NCI-H187 treated with DMSO at 0.1 percent for 48 hours (cell line): ENCODE results near the gene IQCE.

Experiments used
- DNase-seq: peaks from one replicate; lab custom pipeline; 2025; lab: John Stamatoyannopoulos, UW

The IQCE gene, protein sequence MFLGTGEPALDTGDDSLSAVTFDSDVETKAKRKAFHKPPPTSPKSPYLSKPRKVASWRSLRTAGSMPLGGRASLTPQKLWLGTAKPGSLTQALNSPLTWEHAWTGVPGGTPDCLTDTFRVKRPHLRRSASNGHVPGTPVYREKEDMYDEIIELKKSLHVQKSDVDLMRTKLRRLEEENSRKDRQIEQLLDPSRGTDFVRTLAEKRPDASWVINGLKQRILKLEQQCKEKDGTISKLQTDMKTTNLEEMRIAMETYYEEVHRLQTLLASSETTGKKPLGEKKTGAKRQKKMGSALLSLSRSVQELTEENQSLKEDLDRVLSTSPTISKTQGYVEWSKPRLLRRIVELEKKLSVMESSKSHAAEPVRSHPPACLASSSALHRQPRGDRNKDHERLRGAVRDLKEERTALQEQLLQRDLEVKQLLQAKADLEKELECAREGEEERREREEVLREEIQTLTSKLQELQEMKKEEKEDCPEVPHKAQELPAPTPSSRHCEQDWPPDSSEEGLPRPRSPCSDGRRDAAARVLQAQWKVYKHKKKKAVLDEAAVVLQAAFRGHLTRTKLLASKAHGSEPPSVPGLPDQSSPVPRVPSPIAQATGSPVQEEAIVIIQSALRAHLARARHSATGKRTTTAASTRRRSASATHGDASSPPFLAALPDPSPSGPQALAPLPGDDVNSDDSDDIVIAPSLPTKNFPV

DNA sequence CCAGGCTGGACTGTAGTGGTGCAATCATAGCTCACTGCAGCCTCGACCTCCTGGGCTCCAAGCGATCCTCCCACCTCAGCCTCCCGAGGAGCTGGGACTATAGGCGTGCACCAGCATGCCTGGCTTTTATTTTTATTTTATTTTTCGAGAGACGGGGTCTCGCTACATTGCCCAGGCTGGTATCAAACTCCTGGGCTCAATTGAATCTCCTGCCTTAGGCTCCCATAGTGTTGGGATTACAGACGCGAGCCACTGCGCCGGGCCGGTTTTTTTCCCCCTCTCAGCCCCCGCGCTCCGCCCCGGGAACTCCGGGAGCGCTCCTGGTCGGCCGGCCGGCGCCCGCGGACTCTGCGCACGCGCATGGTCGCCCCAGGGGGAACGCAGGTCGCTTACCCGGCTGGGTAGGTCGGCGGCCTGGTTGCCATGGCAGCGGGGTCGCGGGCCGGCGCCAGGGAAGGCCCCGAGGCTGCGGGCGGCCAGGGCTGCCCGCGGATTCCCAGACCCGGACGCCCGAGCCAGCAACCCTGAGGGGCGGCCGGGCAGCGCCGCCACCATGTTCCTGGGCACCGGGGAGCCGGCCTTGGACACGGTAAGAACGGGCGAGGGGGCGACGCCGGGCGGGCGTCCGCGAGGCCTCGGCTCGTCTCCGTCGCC lies at the start of gene IQCE:
TSS of gene IQCE (plus strand) at position 351 of the 654 bp plus-strand sequence. CDS start at position 554, 203 bp downstream.
- no peak for DNase-seq

DNA sequence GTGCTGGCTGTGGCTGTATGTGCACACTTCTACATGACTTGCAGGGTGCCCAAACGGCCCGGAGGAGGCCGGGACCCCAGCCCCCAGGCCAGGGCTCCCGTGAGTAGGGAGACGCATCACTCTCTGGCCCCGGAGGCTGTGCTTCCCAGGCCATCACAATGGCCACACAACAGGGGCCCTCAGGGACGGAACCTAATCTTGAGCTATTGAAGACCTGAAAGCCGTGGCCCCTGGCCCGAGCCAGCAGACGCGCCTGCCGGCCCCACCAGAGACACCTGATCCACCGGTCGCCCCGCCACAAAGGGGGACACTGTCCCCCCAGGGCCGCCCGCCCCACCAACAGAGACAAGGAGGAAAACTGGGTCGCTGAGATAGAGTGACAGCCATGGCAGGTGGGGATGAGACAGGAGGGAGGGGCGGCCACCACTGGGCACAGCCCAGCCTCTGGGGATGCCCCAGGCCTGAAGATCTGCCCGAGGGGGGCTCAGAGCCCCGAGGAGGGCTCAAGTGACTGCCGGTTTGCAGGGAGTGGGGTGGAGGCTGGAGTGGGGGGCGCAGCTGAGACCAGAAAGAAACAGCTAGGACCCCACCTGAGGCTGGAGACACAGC lies 49.4 kb upstream of the IQCE start:
- no peak for DNase-seq

DNA sequence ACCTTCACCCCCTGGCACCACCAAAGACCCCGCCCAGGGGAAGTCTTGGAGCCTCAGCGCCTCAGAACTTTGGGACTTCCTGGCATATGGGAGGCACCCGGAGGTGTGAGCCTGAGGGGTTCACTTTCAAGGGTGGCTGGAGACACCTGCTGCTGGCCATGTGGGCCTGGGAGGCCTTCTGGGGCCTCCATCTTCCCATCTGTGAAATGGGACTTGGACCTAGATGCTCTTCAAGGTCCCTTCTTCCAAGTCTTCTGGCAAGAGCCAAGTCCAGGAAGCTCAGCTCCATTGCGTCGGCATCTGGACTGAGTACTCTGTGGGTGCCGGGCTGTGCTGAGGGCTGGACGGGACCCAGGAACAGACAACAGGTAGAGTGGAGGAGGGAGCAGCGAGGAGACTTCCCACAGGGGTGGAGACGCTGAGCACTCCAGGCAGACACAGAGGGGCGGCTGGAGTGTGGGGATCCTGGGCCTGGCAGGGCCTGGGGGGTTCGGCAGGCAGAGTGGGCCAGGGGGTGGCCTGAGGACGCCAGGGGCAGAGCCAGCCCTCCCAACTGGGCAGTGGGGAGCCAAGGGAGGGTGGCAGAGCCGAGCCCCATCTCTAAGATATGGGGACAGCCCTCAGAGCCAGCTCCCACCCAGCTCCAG lies 48.5 kb upstream of the IQCE start:
- no peak for DNase-seq

DNA sequence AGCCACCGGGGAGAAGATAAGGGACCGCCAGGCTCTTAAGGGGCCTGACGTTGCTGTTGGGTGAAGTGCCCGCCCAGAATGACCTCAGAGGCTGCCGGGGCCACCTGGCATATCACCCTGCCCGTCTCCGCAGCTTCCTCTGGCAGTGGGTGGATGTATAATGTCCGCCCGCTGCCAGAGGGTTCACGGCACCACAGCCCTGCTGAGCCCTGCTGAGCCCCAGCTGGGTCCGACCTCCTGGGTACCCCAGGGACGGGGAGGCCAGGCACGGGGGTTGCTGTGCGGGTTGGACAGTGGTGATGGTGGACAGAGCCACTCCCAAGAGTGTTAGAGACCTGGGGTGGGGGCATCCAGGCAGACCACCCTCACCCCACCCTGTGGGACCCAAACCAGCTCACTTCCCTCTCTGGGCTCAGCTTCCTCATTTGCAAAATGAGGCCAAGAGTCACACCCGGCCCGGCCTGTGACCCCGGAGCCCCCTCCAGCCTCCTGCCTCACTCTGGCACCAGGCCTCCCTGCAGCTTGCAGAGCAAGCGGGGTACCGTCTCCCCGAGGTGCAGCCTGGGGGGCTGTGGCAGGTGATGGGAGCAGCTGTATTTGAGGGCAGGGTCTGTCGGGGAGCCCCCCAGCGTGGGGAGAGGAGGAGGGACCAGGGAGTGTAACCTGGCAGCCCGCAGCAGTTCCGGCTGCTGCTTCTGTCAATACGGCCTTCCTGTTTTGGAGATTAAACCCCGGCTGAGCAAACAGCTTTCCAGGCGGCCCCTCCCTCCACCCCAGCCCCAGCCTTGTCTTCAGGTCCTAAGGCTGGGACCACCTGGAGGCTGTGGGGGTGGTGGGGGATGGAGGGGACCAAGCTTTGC lies 47.6 kb upstream of the IQCE start:
- DNase-seq, result no peak

DNA sequence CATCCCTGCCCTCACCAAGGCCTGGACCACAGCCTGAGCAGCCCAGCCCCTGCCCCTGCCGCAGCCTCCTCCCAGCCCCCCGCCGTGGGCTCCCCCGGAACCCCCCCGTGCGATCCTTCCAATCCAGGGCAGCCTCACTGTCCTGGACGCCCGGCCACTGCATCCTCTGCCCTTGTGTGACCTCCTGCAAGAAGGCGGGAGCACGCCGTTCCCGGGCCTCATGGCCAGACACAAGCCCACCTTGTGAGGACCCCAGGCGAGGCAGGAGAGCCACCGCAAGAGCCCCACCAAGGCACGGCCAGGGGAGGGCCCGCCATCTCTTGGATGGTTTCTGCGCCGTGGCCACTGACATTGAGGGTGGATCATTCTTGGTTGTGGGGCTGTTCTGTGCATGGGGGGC lies 47.0 kb upstream of the IQCE start:
- no peak for DNase-seq

DNA sequence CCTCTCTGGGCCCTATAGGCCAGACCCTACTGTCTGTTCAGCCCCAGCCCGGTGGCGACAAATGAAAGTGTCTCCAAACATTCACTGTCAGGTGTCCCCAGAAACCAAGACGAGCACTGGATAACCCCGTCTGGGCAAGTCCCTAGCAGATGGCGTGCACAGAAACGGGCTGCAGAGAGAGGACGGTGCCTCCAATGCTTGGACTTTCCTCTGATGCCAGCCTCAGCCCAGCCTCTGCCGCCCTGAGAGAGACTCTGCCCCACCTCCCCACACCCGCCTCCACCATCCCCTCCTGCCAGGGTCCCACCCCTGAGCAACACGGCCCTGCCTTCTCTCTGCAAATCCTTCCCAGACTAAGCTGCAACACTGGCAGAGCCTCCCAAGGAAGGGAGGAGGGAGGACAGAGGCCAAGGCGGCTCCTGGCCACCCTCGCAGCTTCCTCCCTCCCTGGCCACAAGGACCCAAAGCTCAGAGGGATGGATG lies 46.6 kb upstream of the IQCE start:
- DNase-seq, result no peak

DNA sequence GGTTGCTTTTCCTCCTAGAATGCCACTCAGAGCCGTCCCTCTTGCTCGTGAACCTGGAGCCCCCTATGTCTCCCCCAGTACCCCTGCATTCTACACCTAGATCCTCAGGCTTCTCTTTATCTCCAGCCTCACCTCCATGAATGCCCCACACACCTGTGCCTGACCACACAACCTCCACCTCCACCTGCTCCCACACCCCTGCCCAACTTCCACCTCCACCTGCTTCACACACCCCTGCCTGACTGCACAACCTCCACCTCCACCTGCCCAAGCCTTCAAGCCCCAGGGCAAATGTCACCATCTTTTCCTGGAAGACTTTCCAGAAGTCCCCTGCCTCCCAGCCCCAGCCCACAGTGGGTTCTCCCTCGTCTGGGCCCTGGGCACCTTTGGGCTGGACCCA lies 46.1 kb upstream of the IQCE start:
- no peak for DNase-seq

DNA sequence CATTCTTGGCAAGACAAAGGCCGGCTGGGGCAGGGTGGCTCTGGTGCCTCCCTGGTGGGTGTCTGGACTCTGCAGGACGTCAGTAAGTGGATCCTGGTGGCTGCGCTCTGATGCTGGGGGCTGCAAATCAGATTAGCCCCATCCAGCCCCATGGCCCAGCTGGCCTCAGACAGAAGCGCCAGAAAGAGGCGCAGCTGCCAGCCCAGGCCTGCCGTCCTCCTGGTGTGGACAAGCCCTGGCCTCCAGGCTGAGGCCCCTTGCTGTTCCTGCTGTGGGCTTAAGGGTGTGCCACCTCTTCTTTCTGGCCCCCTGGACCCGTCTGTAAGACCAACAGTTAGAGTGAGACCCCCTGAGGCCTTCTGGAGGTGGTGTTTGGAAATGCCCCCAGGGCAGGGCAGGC lies 45.1 kb upstream of the IQCE start:
- DNase-seq, result no peak

DNA sequence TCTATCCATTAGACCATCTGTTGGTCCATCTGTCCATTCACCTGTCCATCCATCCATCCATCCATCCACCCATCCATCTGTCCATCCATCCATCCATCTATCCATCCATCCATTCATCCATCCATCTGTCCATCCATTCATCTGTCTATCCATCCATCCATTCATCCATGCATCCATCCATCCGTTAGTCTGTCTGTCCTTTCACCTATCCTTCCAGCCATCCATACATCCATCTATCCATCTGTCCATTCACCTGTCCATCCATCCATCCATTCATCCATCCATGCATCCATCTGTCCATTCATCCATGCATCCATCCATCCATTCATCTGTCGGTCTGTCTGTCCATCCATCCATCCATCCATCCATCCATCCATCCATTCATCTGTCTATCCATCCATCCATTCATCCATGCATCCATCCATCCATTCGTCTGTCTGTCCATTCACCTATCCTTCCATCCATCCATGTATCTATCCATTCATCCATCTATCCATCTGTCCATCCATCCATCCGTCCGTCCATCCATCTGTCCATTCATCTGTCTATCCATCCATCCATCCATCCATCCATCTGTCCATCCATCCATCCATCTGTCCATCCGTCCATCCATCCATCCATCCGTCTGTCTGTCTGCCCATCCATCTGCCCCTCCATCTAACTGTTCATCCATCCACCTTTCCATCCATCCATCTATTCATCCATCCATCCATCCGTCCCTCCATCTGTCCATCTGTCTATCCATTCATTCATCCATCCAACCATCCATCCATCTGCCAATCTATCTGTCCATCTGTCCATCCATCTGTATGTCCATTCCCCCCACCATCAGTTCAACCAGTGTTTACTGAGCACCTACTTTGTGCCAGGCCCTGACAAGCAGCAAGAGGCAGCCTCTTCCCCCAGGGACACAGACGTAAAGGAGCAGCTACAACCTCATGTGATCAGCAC lies 44.0 kb upstream of the IQCE start:
- DNase-seq, result no peak

DNA sequence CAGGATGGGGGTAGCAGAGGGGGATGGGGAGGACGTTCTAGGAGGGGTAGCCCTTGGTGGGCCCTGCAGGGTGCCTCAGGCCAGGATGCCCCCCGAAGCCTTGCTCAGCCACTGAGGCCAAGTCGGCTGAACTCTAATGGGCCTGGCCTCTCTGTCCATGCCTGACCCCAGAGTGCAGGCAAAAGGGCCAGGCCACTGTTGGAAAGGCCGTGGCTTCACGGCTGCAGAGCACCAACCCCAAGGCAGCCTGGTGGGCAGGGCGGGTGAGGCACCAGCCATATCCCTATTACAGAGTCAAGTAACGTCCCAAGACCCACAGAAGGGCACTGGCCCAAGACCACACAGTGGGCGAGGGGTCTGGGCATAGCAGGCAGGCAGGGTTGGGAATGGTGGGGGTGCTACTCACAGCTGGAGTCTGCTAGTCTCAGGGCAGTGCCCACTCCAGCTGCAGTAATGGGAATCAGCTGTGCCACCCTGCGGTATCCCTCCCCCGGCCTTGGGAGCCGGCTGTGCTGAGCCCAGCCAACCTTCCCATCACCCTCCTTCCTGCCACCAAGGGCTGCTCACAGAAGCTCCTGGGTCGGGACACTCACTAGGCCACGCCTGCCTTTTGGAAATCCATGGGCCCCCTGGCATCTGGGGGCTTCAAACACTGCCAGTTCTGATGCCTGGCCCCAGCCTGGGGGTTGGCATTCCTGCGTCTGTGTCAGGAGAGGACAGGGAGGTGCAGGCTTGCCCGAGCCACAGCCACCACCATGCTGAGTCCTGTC lies 43.2 kb upstream of the IQCE start:
- no peak for DNase-seq

DNA sequence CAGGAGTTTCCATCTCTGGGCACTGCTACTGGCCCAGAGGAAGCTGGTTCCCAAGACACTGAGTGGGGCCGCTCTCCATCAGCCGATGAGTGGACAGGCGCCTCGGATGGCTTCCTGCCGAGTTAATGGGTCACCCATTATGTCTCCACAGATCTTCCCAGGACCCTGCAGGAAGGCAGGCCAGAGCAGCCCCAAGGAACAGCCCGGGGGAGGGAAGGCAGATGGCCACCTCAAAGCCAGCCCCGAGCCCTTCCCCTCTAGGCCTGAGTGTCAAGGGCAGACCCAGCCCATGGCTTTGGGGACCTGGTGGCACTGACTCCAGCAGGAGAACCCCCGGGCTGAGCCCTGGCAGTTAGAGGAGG lies 42.6 kb upstream of the IQCE start:
- no peak for DNase-seq

DNA sequence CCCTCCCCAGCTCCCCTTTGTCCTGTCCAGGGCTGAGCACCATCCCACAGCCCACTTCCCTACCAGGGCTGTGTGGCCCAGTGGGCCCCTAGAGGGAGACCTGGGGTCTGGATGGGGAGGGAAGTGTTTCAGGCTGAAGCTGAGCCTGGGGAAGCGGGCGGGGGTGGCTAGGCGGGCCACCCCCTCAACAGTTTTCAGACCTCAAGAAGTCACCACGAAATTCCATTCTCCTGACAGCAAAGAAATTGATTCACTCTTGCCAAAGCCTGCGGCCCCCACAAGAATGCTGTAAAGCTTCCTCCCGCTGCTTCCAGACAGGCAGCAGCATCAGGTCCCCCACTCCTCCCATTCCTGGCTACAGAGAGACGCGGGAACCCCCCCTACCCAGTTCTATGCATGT lies 41.8 kb upstream of the IQCE start:
- no peak for DNase-seq

DNA sequence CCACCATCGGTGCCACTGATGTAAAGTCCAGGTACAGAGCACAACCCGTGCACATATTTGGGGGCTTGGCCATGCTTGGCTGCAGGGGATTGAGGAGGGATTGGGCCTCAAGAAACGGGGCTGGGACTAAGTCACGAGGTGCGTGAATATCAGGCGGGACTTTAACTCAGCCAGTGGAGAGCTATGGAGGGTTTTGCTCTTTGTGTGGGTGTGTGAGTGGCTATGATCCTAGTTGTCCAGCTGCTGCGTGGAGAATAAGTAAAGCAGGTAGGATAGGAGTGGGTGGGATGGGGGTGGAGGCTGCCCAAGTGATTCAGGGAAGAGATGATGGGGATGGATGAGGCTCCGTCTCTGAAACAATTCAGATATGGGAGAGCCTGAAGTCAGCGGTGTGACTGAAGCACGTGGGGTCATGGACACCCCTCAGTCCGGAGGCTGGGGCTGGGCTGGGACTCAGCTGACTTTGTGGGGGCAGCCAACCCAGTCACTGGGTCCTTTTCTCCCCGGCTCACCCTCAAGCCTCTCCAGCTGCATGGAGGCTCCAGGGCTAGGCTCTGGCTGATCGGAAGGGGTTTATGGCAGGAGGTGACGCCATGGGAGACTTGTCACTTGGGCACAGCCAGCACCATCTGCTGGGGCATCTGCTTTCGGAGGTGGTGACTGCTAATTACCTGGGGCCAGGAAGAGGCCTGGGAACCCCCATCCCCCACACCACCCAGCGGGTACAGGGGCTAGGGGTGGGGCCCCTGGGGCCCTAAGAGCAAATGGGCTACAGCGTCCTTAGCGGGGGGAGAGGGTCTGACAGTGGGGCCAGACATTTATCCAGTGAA lies 40.9 kb upstream of the IQCE start:
- DNase-seq, result no peak

DNA sequence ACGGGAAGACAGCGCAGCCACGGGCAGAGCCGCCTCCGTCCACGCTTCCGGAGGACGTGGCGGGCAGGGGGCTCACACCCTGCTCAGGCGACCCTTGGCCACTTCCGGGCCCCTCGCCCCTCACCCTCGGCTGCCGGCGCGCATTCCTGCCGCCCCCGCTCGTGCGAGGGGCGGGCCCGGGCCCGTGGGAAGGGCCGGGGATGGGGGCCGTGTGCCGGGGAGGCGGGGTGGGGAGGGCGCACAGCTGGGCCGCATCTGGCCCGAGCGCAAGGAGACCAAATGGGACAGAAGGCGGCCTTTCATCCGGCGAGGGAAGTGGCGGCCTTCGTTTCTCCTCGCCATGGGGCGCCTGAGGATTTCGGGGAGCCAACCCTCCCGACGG lies 40.1 kb upstream of the IQCE start:
- no peak for DNase-seq

DNA sequence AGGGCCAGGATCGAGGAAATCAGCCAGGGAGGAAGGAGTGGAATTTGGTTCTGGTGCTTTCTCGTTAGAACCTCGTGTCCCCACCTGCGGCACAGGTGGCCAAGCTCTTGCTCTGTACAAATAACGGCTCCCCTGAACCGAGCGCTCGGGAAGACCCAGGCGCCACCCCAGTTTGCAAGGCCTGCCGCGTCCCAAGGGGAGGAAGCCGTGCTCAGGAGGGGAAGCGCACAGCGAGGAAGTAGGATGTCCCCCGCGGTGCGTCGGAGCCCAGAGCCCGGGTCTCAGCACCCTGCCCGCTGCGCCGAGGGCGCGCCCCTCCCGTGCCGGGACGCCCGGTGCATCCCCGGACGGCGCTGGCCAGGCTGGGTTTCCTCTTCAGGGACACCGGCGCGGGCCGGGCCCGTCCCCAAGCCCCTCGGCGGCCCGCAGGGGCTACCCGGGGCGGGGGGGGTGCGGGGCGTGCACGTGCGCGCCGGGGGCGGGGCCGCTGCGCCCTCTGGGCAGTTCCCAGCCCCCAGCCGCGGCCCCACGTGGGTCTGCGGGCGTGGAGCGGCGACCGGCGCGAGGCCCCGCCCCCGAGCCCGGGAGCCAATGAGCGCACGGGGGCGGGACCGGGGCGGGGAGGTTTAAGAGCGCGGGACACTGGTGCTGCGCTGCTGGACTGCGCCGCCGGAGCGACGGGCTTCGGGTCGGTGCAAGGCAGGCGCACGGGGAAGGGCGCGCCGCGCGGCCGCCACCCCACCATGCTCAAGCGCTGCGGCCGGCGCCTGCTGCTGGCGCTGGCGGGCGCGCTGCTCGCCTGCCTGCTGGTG lies 39.5 kb upstream of the IQCE start, which contains the start of gene LFNG:
TSS of gene LFNG (plus strand) at position 656 of the 812 bp plus-strand sequence. CDS start at position 744, 88 bp downstream.
- DNase-seq, result no peak

DNA sequence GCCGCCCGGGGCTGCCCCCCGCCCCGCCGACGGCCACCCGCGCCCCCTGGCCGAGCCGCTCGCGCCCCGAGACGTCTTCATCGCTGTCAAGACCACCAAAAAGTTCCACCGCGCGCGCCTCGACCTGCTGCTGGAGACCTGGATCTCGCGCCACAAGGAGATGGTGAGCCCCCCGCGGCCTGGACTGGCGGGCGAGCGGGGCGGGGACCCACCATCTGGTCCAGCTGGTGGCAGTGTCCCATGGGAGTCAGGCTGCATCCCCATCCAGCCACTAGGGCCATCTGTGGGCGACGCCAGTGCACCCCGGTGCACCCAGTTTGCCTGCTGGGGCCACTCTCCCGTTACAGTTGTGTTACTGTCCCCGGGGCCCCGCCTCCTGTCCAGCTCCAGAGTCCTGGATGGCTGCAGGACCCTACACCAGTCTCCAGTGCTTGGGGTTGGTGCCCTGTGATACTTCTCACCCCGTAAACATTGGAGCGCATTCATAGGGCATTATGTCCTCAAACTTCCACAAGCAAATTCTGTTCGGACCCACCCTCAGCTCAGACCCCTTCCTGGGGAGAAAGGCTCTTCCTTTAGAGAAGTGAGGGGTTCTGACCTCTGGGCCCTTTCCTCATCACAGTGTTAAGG lies 38.5 kb upstream of the IQCE start:
- DNase-seq, result no peak
